C4-2B (cell line): ENCODE data around the gene TULP4.

Experiments
- CTCF ChIP-seq: fragments of 450-650 bp; conservative IDR thresholded peaks from 2 replicates; pipeline ENCODE4 v1.5.1; 2017; ENCODE audit warnings: mild to moderate bottlenecking
- ZFX ChIP-seq: fragments of 450-650 bp; IDR thresholded peaks from 2 replicates; pipeline ENCODE4 v1.6.1; 2017

GRCh38 chr6:158286413-158286812, 25.9 kb upstream of the TULP4 start:
- TF ChIP-seq CTCF = no peak
- no peak for TF ChIP-seq ZFX
